HG02840 (cell line): ENCODE results near the gene LMNTD2.
"Not testable (repeated sequence)": the region's sequence is repeated elsewhere in the genome, so short reads cannot be mapped to it uniquely, and the experiment has no call there.

Experiments used
- ATAC-seq: cut with Tn5 transposase; IDR thresholded peaks from one replicate; pipeline ENCODE4 v1.9.1; 2021; ENCODE audit warnings: mild to moderate bottlenecking, moderate library complexity, moderate number of reproducible peaks; ENCODE audit not compliant: unreplicated experiment, low FRiP score

Gene LMNTD2

DNA sequence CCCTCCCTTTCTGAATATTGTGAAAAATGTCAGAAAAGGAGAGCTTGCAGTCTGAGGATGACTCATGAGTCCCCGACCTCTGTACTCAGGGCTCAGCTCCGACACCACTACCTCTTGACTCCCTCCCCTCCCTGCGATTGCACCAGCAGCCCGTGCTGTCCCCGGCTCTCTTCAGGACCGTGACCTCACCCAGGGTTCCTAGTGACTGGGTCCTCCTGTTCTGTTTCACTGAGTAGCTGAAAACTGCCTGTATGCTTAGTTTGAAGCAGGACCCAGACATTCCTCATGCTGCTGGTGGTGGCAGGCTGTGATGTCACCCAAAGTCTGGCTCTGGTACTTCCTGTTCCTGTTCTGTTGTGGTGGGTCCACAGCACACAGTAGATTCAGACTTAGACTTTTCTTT is 27.4 kb upstream of the LMNTD2 start:
- ATAC-seq = no peak

DNA sequence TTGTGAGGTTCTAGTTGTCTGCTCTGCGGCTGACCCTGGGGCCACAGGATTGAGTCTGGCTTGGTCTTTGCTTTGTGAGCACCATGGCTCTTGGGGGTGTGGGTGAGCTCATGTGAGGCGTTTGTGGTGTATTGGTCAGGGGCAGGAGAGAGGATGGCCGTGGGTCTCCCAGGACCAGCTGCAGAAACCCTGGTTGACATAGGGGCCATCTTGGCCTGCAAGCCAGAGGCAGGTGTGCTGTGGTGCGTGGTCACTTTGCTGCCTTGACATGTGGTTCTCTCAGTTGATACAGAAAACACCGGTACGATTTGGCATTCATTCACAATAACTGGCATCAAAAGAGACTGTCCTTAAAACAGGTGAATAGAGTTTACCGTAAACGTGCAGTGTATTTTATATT is 27.0 kb upstream of the LMNTD2 start:
- no peak for ATAC-seq

DNA sequence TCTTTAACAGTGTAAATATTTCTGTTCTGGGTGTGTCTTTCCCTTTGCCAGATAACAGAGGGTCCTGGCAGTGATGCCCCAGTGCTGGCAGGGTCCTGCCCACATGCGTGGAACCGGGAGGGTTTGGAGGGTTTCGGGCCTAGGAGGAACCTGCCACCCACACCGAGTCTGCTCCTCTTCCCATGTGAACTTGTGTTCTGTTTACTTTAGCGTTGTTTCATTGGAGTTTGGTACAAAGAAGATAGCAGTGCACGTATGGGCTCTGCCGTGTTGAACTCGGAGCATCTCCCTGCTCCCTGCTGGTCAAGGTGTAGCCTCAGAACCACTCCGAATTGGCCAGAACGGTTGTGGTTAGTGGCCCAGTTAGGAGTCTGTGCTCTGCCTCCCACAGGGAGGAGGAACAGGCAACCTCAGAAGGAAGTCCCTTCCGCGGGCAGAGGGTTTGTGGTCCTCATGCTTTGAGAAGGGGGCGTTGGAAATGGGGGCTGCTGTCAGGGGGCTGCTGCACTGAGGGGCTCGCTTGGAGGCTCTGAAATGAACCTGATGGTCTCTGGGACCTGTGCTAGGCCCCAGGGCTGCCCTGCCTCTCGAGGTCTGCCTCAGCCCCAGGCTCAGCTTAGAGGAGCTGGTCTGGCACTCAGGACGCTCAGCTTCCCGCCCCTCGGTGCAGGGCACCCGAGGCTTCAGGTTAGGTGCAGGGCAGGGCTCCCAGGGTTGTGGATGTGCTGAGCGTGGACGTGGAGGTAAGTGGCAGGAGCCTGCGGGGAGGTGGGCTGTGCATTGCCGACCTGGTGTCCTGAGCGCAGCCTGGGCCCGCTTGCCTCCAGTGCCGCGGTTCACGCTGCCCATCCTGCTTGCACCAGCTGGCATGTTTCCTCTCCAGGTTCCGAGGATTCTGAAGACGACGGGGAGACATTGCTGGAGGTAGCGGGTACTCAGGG is 26.1 kb upstream of the LMNTD2 start:
- ATAC-seq = no peak

GRCh38 chr11:584287-584686 is 23.7 kb upstream of the LMNTD2 start:
- ATAC-seq = no peak

GRCh38 chr11:581752-582151 is 21.2 kb upstream of the LMNTD2 start:
- ATAC-seq = no peak

DNA sequence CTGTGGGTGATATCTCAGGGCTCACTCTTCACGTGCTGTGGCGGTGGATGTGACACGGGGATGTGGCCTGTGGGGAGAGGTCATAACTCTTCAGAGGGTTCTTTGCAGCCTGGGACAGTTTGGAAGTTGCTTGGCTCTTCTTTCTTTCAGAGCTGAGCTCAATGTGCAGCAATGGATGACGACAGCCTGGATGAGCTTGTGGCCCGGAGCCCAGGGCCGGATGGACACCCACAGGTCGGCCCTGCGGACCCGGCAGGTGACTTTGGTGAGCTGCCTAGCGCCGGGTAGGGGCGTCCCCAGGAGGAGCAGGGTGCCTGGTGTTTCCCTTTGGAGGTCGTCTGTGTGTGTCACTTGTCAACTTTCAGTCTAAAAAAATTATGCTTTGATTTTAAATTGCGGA is 20.8 kb upstream of the LMNTD2 start:
- no peak for ATAC-seq

DNA sequence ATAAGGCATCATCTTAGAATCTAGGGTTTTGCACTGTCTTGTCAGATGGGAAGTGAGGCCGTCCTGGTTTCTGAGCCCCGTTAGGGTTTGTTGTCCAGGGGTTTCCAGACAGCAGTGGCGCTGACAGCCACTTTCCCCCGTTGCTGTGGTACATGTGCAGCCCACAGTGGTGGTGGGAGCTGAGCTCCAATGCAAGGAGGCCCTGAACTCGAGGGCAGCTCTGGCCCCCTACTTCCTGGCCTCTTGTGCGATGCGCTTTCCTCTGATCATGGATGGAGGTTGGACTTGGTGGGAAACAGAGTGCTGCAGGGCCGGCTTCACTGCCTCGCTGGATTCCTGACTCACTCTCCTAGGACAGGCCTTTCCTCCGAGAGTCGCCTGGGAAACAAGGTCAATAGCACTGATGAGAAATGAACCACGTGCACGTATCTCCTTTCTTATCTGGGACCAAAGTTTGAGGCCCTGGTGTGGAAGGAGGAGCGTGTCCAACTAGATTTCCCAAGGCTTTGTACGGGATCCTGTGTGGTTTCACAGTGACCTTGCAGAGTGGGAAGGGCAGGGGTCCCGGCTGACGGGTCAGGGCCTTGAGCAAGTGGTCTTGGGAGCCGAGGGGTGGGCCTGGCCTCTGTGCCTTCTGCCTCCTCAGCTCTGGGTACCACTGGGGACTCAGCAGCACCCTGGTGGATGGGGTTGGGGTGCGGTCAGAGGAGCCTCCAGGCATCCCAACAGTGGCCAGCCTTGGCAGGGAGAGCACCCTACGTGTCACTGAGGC is 19.5 kb upstream of the LMNTD2 start:
- no peak for ATAC-seq

GRCh38 chr11:578276-579035 is 17.9 kb upstream of the LMNTD2 start:
- no peak for ATAC-seq

DNA sequence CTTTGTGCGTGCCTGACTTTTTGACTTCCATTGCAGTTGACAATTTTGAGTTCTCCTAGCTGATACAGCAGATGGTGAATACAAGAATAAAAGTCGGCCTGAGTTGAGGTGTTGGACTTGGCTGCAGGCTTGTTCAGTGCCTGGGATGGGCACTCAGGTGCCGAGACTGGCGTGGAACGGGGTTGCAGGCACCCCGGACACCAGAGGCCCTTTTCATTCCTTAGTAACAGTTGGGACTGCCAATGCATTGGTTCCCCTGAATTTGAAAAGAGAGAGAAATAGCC is 17.0 kb upstream of the LMNTD2 start:
- ATAC-seq = no peak

- no peak for ATAC-seq
These were observed 16.5 kb upstream of the LMNTD2 start for GRCh38 chr11:576811-577610.

DNA sequence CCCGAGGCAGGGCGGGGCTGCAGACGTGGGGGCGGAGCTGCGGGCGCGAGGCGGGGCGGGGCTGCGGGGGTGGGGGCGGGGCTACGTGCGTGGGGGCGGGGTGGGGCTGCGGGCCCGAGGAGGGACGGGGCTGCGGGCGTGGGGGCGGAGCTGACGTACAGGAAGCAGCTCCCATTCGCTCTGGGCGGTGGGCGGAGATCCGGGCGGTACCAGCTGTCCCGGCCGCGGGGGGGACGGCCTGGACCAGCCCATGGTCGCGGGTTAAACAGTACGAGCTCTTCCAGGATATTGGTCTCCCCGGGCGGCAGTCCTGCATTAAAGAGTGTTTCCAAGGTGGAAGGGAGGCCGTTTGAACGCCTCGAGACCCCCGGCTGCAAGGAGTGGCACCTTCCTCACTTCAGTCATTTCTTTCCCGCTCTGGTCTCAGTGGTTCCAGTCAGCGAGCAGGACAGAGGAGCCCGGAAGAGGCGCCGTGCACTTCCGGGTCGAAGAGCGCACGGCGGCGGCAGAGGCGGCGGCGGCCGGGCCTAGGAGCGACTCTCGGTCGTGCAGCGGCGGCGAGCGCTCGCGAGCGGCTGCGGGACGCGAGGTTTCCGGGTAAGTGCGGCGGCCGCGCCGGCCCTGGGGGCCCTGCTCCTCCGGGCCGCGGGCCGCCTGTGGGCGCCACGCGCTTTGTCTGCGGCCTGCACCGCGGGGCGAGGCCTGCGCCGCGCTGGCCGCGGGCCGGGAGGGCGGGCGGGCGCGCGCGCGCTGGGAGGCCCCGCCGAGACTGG is 15.6 kb upstream of the LMNTD2 start, which contains the start of gene PHRF1:
Gene PHRF1, plus strand, starts transcription at position 475 of the 773 bp plus-strand sequence. CDS start 5,043 bp downstream, outside the sequence.
- peak; percentile 85 for ATAC-seq

- ATAC-seq = no peak
These were observed 14.9 kb upstream of the LMNTD2 start for GRCh38 chr11:575313-575995.

- ATAC-seq = no peak
These were observed 14.2 kb upstream of the LMNTD2 start for GRCh38 chr11:574632-575312.

DNA sequence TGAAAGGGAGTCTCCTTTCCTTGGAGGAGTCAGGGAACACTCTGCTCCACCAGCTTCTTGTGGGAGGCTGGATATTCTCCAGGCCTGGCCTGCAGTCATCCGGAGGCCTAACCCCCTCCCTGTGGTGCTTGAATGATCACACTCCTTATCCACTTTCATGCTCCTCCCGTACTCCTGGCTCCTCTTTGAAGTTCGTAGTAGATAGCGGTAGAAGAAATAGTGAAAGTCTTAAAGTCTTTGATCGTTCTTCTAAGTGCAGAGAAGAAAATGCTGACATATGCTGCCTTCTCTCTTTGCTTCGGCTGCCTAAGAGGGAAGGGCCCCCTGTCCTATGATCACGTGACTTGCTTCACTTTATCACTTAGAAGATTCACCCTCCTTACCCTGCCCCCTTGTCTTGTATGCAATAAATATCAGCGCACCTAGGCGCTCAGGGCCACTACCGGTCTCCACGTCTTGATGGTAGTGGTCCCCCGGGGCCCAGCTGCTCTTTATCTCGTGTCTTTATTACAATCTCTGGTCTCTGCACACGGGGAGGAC is 13.6 kb upstream of the LMNTD2 start:
- not testable (repeated sequence) for ATAC-seq

DNA sequence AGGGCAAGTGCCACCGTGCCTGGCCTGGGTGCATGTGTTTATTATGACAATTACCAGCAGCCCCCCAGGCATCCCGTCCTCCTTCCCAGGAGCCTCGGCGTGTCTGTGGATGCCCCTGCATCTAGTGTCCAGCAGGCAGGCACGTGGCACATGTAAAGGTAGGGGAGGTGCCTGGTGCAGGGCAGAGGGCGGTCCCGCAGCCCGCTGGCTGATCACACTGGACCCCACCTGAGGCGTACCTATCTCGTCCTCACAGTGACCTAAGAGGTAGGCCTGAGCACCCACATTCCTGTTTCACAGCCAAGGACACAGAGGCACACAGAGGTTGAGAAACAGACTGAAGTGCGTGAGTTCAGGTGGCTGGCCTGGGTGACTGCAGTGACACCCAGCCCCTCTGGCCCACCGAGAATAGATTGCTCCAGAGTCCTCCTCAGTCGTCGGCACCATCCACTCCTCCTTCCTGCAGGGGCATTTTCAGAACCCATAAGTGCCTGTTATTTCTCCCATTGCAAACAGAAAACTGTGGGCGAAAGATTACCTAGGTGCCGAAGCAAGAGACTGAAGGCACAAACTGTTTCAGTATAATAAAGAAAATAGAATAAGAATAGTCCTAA is 12.7 kb upstream of the LMNTD2 start:
- ATAC-seq = no peak

- ATAC-seq = no peak
These were observed 11.3 kb upstream of the LMNTD2 start for GRCh38 chr11:571802-572185.

DNA sequence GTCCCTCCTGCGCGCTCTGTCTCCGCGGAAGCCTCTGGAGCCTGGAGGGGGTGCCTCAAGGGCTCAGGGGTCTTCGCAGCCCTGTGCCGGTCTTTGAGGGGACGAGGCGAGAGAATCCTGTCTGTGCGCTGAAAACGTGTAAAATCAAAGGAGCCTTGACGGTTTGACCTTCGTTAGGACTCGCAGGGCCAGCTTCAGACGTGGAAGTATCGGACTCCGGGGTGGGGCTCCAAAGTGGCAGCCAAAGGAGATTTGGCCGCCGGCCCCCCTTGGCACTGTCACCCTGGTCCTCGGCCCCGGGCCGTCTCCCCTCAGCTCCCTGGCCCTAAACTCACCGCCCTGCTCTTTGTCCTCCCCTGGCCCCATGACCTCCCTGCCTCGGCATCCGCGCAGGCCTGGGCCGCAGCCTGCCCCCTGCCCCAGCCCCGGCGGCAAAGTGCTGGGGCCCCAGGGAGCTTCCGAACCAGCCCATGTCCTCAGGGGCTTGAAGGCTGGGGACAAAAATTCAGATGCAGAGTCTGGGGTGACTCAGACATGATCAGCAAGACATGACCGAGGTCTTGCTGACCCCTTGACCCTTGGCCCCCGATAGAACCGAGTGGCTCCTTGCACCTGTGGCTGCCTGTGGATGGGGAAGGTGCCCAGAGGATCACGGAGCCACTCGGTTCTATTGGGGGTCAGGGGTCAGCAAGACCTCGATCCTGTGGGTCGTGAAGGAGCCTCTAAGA is 8.8 kb upstream of the LMNTD2 start:
- ATAC-seq = no peak
